Astrocyte (in vitro differentiated cells and primary cell): ENCODE measurements around the gene DCLK1.

Experiments used
- CTCF ChIP-seq: IDR thresholded peaks from 2 replicates; pipeline ENCODE4 v1.5.1; 2011; ENCODE audit warnings: low read depth, mild to moderate bottlenecking, inconsistent platforms, low read length, moderate library complexity; ENCODE audit not compliant: insufficient read depth
- EZH2 ChIP-seq: IDR thresholded peaks from 2 replicates; pipeline ENCODE4 v1.6.1; 2012; ENCODE audit warnings: mild to moderate bottlenecking, low read length, inconsistent platforms; ENCODE audit not compliant: insufficient read depth

- TF ChIP-seq CTCF (no peak), EZH2 (no peak)
These were observed 29.1 kb upstream of the DCLK1 start for GRCh38 chr13:36160297-36160696.
